GM11168 (cell line): ENCODE results near the gene RPL28.

Experiments used
- in situ Hi-C: fragments of 300-500 bp; cut with MboI; formaldehyde crosslinking; loops from one replicate; pipeline ENCODE4 v1.12.0; 2022; ENCODE audit warnings: low sequenced_read_pairs; ENCODE audit not compliant: unreplicated experiment

Gene RPL28

GRCh38 chr19:55385724-55386492 is at the start of gene RPL28:
Gene RPL28, plus strand, starts transcription at chr19:55385932. Its CDS starts 426 bp downstream, at chr19:55386358.
- in situ Hi-C loops: no loop called here

- in situ Hi-C loops: no loop called here
Measured at GRCh38 chr19:55336101-55336500, 49.6 kb upstream of the RPL28 start.

- in situ Hi-C loops: no loop called here
Measured at GRCh38 chr19:55339105-55339888, 46.4 kb upstream of the RPL28 start, which contains the start of gene KMT5C. Gene KMT5C, plus strand, starts transcription at chr19:55339876. Its CDS starts 2,061 bp downstream, at chr19:55341937.

DNA sequence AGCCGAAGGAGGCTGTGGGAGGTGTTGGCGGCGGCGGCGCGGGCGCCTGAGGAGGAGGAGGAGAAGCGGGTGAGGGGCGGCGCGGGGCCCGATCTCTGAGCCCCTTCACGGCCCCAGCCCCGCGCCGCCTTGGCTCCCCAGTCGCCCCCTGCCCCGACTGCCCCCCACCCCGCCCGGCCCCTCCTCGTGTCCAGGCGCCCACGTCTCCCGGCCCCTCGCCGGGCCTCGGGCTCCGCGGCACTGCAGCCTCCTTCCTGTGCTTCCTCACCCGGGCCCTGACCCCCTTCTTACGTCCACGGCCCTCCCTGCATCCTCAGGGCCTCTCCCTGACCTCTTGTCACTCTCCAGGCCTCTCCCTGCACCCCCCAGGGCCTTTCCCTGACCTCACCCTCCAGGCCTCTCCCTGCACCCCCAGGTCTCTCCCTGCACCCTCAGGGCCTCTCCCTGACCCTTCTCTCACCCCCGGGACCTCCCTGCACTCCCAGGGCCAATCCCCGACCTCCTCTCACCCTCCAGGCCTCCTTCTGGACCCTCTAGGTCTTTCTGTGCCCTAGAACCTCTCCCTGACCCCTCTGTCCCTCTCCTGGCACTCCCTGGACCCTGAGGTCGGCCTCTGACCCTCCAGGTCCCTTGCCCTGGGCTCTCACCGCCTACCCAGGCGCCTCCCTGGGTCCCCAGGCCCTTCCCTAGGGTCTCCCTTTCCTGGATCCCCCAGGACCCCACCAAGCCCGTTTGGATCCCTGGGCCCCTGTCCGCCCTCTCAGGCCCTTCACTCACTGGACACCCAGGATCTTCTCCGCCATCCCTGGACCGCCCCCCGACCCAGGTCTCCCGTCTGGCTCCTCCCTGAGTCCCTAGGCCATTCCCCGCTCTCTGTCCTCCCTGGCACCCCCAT is 45.6 kb upstream of the RPL28 start:
- in situ Hi-C loops: loop anchor here (5.0 kb wide), 1 partner anchor 37 kb away; the partner anchor contains the start of gene TMEM190

DNA sequence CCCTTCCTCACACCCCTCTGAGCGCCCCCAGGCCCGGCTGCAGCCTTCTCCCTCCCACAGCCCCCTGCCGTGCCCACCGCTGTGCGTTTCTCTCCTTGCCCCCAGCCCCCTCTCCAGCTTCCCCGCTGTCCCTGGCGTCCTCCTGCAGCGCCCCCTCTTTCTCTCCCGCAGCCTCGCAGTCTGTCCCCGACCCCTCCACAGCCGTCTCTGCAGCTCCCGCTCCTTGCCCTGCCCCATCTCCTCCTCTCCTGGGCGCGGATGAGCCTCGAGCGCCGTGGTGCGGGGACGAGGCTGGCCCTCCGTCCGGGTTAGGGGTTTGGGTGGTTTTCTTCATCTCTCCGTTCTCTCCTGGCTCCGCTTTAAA is 45.0 kb upstream of the RPL28 start:
- in situ Hi-C loops: loop anchor here (5.0 kb wide), 1 partner anchor 37 kb away; the partner anchor contains the start of gene TMEM190

DNA sequence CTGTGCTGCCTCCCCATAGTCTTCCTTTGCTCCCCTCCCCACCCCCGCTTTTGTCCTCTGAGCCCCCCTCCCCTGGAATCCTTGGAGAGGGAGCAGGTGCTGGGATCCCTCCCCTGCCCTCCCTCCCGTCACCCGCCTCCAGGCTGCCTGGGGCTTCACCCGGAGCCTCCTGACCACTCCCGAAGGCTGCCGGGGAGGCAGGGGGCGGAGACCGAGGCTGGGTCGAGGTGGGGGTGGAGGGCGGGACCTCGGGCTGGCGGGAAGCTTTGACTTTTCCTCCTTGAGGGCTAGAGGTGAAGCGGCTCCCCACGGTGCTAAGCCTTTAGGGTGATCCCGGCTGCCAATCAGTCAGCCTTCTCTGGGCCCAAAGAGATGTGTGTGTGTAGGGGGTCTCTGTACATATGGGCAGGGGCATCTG is 44.6 kb upstream of the RPL28 start:
- in situ Hi-C loops: loop anchor here (5.0 kb wide), 1 partner anchor 36 kb away; the partner anchor contains the start of gene TMEM190

DNA sequence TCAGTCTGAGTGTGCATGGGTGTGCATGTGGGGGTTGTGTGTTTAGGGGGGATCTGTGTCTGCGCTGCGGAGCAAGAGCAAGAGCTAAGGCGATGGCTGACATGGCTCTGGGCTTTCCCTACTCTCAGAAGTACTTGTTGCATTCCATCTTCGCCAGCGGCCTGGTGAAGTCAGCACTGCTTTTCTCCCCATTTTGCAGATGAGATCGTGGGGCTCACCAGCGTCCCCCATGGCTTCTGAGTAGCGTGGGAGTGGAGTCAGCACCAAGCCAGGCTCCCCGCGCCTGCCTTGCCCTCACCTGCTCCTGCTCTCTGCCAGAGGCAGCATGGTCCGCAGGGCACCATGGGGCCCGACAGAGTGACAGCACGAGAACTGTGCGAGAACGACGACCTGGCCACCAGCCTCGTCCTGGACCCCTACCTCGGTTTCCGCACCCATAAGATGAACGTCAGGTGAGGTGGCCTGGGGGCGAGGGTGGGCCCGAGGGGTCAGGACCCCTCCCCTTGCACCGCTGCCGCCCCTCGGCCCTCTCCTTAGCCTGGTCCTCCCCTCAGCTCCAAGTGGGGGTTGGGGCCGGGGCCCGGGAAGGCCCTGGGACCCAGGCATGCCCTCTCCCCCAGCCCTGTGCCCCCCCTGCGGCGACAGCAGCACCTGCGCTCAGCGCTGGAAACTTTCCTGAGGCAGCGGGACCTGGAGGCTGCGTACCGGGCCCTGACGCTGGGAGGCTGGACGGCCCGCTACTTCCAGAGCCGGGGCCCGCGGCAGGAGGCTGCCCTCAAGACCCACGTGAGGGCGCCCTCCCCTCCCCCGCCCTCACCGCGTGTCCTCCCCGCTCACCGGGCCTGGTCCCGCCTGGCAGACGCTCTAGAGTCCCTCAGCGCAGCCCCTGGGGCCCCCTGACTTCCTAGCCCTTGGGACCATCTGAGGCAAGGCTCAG is 43.9 kb upstream of the RPL28 start:
- in situ Hi-C loops: loop anchor here (5.0 kb wide), 1 partner anchor 35 kb away; the partner anchor contains the start of gene TMEM190

GRCh38 chr19:55344444-55344843 is 41.3 kb upstream of the RPL28 start:
- in situ Hi-C loops: loop anchor here (5.0 kb wide), 1 partner anchor 33 kb away; the partner anchor contains the start of gene TMEM190

DNA sequence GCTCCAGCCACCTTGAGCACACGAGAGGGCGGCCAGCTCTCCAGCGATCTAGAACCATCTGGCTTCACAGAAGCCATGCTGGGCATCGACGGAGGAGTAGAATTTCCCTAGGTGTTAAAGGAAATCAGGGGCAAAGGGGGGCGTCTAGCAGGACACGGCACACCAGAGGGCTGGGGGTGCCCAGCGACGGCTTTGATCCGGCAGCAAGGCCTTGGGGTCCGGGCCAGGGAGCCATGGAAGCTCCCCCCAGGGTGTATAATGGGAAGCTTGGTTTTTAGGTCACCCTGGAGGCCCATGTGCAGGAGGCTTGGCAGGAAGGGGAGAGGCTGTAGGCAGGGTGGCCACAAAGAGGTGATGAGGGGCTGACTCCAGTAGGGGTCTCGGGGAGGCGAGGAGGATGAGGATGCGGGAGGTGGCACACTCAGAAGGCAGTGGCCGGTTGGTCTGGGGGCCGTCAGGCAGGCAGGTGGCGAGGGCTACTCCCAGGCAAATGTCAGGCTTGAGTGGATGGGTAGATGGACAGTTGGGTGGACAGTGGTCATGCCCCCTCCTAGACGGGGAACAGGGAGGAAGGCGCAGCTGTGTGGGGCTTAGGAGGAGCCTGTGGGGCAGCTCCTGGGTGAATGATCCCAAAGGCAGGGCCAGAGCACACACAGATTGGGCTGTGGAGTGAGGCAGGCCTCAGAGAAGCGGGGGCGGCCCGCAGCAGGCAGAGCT is 40.5 kb upstream of the RPL28 start:
- in situ Hi-C loops: no loop called here

DNA sequence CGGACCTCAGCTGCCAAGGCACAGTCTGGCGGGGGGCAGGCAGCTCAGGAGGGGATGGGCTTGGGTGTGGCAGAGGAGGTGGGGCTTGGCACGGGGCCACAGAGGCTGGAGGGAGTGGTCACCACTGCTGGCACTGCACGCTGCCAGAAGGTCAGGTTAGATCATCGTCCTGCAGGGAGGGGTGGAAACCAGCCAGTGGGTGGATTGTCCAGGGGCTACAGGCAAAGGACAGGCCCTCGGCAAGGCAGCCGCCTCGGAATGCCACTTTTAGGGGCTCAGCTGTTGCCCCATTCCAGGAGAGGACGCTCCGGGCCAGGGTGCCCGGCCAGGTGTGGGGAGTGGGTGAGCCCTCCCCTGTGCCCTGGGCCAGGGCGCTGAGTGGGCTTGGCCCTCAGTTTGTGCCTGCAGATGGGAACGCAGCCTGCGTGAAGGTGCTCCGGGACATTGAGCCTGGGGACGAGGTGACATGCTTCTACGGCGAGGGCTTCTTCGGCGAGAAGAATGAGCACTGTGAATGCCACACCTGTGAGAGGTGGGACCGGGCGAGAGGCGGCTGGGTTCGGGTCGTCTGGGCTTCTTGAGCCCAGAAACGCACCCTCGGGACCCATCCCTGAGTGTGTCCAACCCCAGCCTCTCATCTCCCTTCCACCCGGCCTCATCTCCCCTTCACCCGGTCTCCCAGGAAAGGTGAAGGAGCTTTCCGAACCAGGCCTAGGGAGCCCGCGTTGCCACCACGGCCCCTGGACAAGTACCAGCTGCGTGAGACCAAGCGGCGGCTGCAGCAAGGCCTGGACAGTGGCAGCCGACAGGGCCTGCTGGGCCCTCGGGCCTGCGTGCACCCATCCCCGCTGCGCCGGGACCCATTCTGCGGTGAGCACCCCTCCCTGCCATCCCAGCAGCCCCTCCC is 39.7 kb upstream of the RPL28 start:
- in situ Hi-C loops: no loop called here

DNA sequence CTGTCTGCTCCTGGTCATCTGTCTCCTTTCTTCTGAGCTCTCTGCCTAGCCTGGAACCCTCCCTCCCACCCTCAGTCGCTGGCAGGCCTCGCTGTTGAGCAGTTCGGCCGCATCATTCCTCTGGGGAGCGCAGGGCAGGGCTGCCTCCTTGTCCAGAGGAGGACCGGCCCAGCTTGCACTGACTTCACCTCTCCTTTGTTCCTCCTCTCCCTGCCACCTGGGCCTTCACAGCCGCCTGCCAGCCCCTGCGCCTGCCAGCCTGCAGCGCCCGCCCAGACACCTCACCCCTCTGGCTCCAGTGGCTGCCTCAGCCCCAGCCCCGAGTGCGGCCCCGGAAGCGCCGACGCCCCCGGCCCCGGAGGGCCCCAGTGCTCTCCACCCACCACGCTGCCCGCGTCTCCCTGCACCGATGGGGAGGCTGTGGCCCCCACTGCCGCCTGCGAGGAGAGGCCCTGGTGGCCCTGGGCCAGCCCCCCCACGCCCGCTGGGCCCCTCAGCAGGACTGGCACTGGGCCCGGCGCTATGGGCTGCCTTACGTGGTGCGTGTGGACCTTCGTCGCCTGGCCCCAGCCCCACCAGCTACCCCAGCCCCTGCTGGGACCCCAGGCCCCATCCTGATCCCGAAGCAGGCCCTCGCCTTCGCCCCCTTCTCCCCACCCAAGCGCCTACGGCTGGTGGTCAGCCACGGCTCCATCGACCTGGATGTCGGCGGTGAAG is 38.8 kb upstream of the RPL28 start:
- in situ Hi-C loops: no loop called here

GRCh38 chr19:55347442-55348009 is 38.2 kb upstream of the RPL28 start:
- in situ Hi-C loops: no loop called here

DNA sequence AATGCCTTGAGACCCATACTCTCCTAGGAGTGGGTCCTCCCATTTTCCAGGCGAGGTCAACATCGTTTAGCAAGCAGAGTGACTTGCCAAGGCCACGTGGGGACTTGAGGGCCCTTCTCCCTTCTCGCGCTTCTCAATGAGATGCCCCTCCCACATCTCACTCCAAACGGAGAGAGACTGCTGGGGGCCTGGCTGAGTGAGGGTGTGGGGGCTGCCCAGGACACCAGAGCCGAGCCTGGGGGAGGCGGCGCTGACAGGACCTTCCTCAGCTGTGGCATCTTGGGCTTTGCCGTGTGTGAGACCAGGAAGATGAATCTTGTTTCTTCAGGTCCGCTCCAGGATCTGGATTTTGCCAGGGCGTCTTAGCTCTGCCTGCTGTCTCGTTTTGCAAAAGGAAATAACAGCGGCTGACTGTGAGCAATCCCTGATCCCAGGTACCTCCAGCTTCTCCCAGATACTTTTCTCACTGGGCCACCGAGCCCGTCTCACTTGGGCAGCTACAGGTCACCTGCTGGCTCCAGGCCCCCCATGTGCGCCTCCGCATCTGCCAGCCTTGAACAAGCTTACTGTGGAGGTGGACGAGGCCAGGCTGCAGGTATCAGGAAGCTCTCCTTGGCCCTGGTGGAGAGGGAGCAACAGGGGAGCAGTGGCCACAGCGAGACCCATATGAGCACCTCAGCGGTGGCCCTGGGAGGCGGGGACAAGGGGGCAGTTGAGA is 37.3 kb upstream of the RPL28 start:
- in situ Hi-C loops: no loop called here

DNA sequence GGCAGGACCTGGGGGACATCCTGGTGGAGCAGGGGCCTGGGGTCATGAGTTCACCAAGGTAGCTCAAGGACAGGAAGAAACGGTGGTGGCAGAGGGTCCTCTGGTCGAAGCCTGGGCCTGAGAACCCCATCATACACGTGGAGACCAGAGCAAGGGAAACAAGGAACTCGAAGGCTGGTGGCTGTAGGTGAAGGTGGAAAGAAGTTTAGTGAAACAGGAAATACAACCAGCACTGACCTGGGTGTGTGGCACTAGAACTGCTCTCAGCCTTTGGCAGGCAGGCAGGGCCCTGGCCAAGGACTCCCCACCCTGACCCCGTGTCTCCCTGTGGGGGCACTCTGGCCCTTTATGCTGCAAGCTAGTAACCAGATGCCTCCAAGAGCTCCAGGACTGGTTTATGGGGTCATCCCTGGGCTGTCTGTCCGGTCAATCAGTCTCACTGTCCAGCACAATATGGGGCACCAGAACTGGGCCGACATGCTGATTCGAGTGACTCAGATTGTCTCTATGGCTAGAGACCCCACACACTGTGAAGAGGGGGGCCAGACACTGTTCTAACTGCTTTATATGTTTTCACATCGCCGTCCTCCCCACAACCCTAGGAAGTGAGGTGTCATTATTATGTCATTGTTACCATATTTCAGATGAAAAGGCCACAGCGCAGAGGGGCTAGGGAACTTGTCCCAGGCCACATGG is 35.0 kb upstream of the RPL28 start:
- in situ Hi-C loops: no loop called here

DNA sequence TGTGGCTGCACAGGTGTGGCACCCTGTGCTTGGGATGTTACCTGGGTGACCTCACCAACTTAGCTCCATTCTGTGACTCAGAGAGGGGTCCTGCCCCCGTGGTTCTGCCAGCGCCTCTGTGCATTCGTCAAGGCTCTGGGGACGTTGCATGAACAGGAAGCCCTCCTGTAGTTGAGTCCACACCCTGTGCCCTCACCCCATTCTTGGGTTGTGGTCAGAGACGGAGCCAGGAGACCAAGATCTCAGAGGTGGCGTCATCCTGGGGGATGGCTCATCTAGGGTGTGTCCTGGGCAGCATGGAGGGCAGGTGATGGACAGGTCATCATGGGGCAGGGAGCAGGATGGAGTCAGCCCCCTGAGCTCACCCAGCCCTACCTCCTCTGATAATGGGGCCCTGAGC is 33.7 kb upstream of the RPL28 start:
- in situ Hi-C loops: no loop called here
